ENCODE data around the gene ATP1B2. TPM values are rescaled to one million over a fixed set of nuclear protein-coding genes. Genes with fewer than 3 reads are reported as not detected.

Gene ATP1B2
- total and polyA plus RNA-seq, 2 of the 8 experiments (the other 6 are each of a cell fraction or from before 2014, with no cell fraction given), result 9.1 to 21.0 TPM

DNA sequence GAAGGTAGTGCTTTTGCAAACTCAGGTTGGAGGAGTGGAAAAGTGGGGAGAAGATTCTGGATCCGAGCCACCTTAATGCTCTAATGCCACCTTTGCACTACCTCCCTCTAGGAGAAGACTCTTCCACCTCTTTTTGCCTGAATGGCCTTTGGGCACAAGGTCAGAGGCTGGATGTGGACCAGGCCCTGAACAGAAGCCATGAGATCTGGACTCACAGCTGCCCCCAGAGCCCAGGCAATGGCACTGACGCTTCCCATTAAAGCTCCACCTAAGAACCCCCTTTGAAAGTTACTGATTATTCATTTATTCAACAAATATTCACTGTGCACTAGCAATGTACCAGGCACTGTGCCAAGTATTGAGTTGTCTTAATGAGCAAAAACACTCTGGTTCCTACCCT lies 17.6 kb upstream of the ATP1B2 start:
- no peak overlapping the region for H2BK120ac ChIP-seq (replicated peaks; ENCODE audit: low read depth, low read length)
- H2AK5ac ChIP-seq (ENCODE audit: low read depth, low read length), result 0 out of 2 replicates have a peak overlapping the region, but pooled peaks have one; percentile 14
- H3K79me2 ChIP-seq (ENCODE audit: control insufficient read depth in 1 of 2, insufficient read depth in 2 of 2, low read length in 2 of 2), result no peaks in the 10 kb centered on the region
- H3K27ac ChIP-seq (ENCODE audit: low read depth, low read length), result no peak overlapping the region
- no peak for FAIRE-seq
- no peaks in the 10 kb centered on the region for H4K20me1 ChIP-seq (replicated peaks in 1 of 2; ENCODE audit: control insufficient read depth in 1 of 2, insufficient read depth in 2 of 2, low read length in 2 of 2)
- ChIA-PET CTCF (ENCODE audit: partially characterized antibody) (interaction anchor here (0.7 to 15.7 kb wide), 20 partner anchors 9 to 296 kb away, joined by 3 to 332 read pairs (median 8); partner anchors contain the start of genes ATP1B2, CD68, DNAH2 and EFNB3), POLR2A (ENCODE audit: partially characterized antibody) (interaction anchor here (0.9 to 79.4 kb wide), 8 partner anchors 18 to 80 kb away, joined by 3 to 2272 read pairs (median 4); partner anchors contain the start of genes ATP1B2, FXR2, MPDU1 and SOX15)
- no peaks in the 10 kb centered on the region for H3K27me3 ChIP-seq (replicated peaks in 1 of 4; ENCODE audit: control insufficient read depth in 3 of 4, extremely low read depth in 1 of 4, insufficient read depth in 3 of 4, low read length in 3 of 4)
- no peak overlapping the region for H2BK20ac ChIP-seq (ENCODE audit: low read length)
- peak overlapping the region; percentile 48; the same call in 1 of the 2 replicates for H2BK15ac ChIP-seq (ENCODE audit: low read length)
- 0 out of 2 replicates have a peak overlapping the region, but pooled peaks have one; percentile 82 for H2AFZ ChIP-seq (ENCODE audit: low read length)
- peaks cover 0 to 12% (median 3%) of the 10 kb centered on the region in 4 experiments; a peak in 3 of 7 replicates for H3K4me1 ChIP-seq (replicated peaks in 1 of 4; ENCODE audit: control insufficient read depth in 3 of 4, insufficient read depth in 4 of 4, low read length in 3 of 4)
- no peaks in the 10 kb centered on the region for H3K9me3 ChIP-seq (ENCODE audit: insufficient read depth in 2 of 2, low read depth in 1 of 2, low read length in 1 of 2)
- H3K4ac ChIP-seq (replicated peaks; ENCODE audit: insufficient read length, low read depth, low read length), result no peak overlapping the region
- H3K14ac ChIP-seq (ENCODE audit: insufficient read length), result no peak overlapping the region
- H2BK5ac ChIP-seq (ENCODE audit: low read depth, low read length), result peak overlapping the region; percentile 20; the same call in 1 of the 2 replicates
- H3K18ac ChIP-seq (ENCODE audit: extremely low read depth, low read length), result no peak overlapping the region
- 88% methylated on average over 2 of the region's 2 CpGs; no CpG with 5 or more reads in 1 of the 2 experiments for WGBS, 2 experiments (ENCODE audit: extremely low coverage in 1 of 2, insufficient coverage in 1 of 2, insufficient read length in 1 of 2, insufficient replicate concordance in 2 of 2, low coverage in 1 of 2, low lambda C conversion rate in 2 of 2, missing lambda C conversion rate in 1 of 2)
- H3K4me2 ChIP-seq (ENCODE audit: insufficient read depth in 1 of 2, low read depth in 2 of 2, low read length in 2 of 2), result no peak overlapping the region
- no peaks in the 10 kb centered on the region for H3K36me3 ChIP-seq (ENCODE audit: control insufficient read depth in 2 of 4, insufficient read depth in 4 of 4, low read length in 3 of 4)
- no peak overlapping the region for H3K9ac ChIP-seq (replicated peaks in 1 of 4; ENCODE audit: extremely low read depth in 1 of 4, low read depth in 3 of 4, low read length in 3 of 4)
- H3K23me2 ChIP-seq (ENCODE audit: low read depth, low read length), result no peaks in the 10 kb centered on the region
- no peak overlapping the region for H3K23ac ChIP-seq (ENCODE audit: insufficient read length)
- H3K4me3 ChIP-seq (ENCODE audit: extremely low read depth in 1 of 4, insufficient read depth in 2 of 4, low read depth in 3 of 4, low read length in 4 of 4), result no peak overlapping the region
- H3K79me1 ChIP-seq (ENCODE audit: low read depth, low read length), result no peaks in the 10 kb centered on the region
- no peak overlapping the region for H3K56ac ChIP-seq (replicated peaks; ENCODE audit: insufficient read length, low read depth, low read length)
- no peak for DNase-seq (ENCODE audit: low read depth in 1 of 2, low spot score in 2 of 2)
- no peak overlapping the region for H4K8ac ChIP-seq (ENCODE audit: extremely low read depth, insufficient read depth, low read length)
- 0 out of 2 replicates have a peak overlapping the region, but pooled peaks have one; percentile 62 for H2BK12ac ChIP-seq (ENCODE audit: low read depth, low read length)
- H4K91ac ChIP-seq (replicated peaks; ENCODE audit: insufficient read length, low read length), result no peak overlapping the region
- H4K5ac ChIP-seq (ENCODE audit: insufficient read length, low read depth, low read length), result no peak overlapping the region
- TF ChIP-seq, protein P1, sequence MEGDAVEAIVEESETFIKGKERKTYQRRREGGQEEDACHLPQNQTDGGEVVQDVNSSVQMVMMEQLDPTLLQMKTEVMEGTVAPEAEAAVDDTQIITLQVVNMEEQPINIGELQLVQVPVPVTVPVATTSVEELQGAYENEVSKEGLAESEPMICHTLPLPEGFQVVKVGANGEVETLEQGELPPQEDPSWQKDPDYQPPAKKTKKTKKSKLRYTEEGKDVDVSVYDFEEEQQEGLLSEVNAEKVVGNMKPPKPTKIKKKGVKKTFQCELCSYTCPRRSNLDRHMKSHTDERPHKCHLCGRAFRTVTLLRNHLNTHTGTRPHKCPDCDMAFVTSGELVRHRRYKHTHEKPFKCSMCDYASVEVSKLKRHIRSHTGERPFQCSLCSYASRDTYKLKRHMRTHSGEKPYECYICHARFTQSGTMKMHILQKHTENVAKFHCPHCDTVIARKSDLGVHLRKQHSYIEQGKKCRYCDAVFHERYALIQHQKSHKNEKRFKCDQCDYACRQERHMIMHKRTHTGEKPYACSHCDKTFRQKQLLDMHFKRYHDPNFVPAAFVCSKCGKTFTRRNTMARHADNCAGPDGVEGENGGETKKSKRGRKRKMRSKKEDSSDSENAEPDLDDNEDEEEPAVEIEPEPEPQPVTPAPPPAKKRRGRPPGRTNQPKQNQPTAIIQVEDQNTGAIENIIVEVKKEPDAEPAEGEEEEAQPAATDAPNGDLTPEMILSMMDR (IDR thresholded peaks at IDR 0.05; ENCODE audit: control extremely low read depth in 1 of 3, insufficient read depth in 1 of 3, low read depth in 1 of 3, low read length in 3 of 3), result peak; percentile 41 to 47 (median 47)
- TF ChIP-seq RAD21 (IDR thresholded peaks at IDR 0.05 in 1 of 2, conservative IDR thresholded peaks at IDR 0.05 in 1 of 2; ENCODE audit: low read depth in 2 of 2, low read length in 2 of 2) (peak in 1 of 2 experiments; percentile 20; a peak in 1 of 4 replicates), POLR2A (IDR thresholded peaks at IDR 0.05; ENCODE audit: control extremely low read depth in 1 of 2, low read depth in 2 of 2, low read length in 2 of 2) (no peak)

All from H1 (cell line).